ENCODE data around the gene KLHL26.

DNA sequence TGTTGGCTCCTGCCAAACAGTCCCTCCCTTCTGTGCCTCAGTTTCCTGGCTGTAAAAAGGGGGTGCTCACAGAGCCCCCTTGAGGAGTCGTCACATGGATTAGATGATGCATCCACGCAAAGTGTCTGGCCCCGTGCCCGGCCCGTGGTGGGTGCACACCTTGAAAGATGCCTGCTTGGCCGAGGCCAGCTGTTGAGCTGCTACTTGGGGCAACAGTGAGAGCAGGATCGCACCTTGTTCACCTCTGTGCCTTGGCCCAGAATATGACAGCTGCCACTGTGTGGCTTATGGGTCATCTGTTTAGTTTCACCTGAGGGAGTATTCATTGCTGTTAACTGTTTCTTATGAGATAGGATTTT lies 64.4 kb downstream of the KLHL26 start:
- TF ChIP-seq, protein P1, sequence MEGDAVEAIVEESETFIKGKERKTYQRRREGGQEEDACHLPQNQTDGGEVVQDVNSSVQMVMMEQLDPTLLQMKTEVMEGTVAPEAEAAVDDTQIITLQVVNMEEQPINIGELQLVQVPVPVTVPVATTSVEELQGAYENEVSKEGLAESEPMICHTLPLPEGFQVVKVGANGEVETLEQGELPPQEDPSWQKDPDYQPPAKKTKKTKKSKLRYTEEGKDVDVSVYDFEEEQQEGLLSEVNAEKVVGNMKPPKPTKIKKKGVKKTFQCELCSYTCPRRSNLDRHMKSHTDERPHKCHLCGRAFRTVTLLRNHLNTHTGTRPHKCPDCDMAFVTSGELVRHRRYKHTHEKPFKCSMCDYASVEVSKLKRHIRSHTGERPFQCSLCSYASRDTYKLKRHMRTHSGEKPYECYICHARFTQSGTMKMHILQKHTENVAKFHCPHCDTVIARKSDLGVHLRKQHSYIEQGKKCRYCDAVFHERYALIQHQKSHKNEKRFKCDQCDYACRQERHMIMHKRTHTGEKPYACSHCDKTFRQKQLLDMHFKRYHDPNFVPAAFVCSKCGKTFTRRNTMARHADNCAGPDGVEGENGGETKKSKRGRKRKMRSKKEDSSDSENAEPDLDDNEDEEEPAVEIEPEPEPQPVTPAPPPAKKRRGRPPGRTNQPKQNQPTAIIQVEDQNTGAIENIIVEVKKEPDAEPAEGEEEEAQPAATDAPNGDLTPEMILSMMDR (IDR thresholded peaks at IDR 0.05) = no peak
- no peak for TF ChIP-seq POLR2A (IDR thresholded peaks at IDR 0.05)

All from thyroid gland (tissue), 4 donors.